Measurements from ENCODE around the gene SLC13A3. TPM values are rescaled to one million over a fixed set of nuclear protein-coding genes. Genes with fewer than 3 reads are reported as not detected.

The SLC13A3 gene
- total RNA-seq, 1 donor from 2014 or later = not detected

DNA sequence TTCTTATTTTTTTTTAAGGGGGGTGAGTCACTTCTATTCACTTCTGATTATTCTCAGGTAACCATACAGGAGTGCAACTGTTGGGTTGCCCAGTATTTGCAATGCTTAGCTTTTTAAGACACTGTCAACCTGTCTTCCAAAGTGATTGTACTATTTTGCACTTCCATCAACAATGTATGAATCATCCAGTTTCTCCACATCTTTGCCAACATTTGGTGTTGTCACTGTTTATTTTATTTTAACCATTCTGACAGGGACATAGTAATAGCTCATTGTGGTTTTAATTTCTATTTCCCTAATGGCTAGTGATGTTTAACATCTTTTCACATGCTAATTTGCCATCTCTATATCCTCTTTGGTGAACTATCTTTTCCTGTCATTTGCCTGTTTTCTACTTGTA lies 1.4 kb upstream of the SLC13A3 start:
- no peaks in the 10 kb centered on the region for H3K9me3 ChIP-seq
- no peak overlapping the region for H3K27ac ChIP-seq
- H3K27me3 ChIP-seq = no peaks in the 10 kb centered on the region
- no peak overlapping the region for H3K4me3 ChIP-seq
- no peak for TF ChIP-seq CTCF (IDR thresholded peaks at IDR 0.05)
- H3K36me3 ChIP-seq = no peaks in the 10 kb centered on the region
- H3K4me1 ChIP-seq = no peaks in the 10 kb centered on the region
- DNase-seq (ENCODE audit: low spot score in 2 of 2) = no peak
- intact Hi-C loops (cut with DNase I) = no loop called here

- Histone ChIP-seq H3K4me1 (no peaks in the 10 kb centered on the region), H3K27me3 (no peaks in the 10 kb centered on the region), H3K4me3 (peak overlapping the region in 1 of 2 donors; percentile 52), H3K27ac (no peak overlapping the region), H3K9me3 (no peaks in the 10 kb centered on the region), H3K36me3 (no peaks in the 10 kb centered on the region)
- intact Hi-C loops (cut with DNase I) = no loop called here
- DNase-seq (ENCODE audit: low spot score in 2 of 2) = no peak
- TF ChIP-seq CTCF (IDR thresholded peaks at IDR 0.05) = no peak
These were observed 626 bp downstream of the SLC13A3 start for GRCh38 chr20:46650575-46651090.

DNA sequence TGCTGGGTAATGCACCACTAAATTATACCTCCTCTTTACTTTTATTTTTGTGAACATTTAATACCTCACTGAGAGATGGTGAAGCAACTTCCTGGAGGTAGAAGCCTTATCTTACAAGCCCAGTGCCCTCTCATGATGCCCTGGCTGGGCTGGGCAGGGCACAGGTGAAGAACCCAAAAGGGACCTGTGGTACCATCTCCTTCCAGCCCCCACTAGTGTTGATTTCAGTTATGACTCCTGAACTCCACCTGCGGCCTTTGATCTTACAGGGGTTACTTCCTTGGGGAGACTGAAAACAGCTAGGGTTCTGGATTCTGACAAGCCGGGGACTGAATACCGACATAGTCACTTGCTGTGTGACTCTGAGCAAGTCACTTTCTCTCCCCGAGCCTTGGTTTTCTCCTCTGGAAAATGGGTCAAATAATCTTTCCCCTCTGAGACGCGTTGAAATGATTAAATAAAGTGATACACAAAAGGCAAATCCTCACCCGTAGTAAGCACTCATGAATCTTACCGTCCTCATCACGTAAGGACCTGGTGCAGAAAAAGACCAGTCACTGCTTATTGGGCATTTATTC lies 1.2 kb downstream of the SLC13A3 start:
- DNase-seq (ENCODE audit: low spot score in 2 of 2) = no peak
- Histone ChIP-seq H3K4me3 (no peak overlapping the region), H3K9me3 (no peaks in the 10 kb centered on the region), H3K27me3 (no peaks in the 10 kb centered on the region), H3K27ac (no peak overlapping the region), H3K36me3 (no peaks in the 10 kb centered on the region), H3K4me1 (no peaks in the 10 kb centered on the region)
- intact Hi-C loops (cut with DNase I) = no loop called here
- TF ChIP-seq CTCF (IDR thresholded peaks at IDR 0.05) = no peak

DNA sequence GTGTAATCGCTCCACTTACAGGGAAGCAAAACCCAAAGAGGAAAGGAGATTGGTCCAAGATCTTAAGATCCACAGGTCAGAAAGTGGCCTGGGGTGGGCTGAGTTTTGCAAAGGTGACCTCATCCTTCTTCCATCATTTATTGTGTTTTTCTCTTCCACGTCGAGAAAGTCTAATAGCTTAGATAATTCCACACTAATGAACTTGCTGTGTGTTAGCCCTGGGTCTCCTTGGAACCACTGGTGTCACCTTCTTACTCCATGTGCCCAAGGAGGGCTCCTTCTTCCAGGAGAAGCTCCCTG lies 1.7 kb downstream of the SLC13A3 start:
- no peaks in the 10 kb centered on the region for H3K4me1 ChIP-seq
- H3K9me3 ChIP-seq = no peaks in the 10 kb centered on the region
- no peak overlapping the region for H3K27ac ChIP-seq
- no peak overlapping the region for H3K4me3 ChIP-seq
- no peaks in the 10 kb centered on the region for H3K36me3 ChIP-seq
- H3K27me3 ChIP-seq = no peaks in the 10 kb centered on the region
- no peak for DNase-seq (ENCODE audit: low spot score in 2 of 2)
- no peak for TF ChIP-seq CTCF (IDR thresholded peaks at IDR 0.05)
- intact Hi-C loops (cut with DNase I) = no loop called here

DNA sequence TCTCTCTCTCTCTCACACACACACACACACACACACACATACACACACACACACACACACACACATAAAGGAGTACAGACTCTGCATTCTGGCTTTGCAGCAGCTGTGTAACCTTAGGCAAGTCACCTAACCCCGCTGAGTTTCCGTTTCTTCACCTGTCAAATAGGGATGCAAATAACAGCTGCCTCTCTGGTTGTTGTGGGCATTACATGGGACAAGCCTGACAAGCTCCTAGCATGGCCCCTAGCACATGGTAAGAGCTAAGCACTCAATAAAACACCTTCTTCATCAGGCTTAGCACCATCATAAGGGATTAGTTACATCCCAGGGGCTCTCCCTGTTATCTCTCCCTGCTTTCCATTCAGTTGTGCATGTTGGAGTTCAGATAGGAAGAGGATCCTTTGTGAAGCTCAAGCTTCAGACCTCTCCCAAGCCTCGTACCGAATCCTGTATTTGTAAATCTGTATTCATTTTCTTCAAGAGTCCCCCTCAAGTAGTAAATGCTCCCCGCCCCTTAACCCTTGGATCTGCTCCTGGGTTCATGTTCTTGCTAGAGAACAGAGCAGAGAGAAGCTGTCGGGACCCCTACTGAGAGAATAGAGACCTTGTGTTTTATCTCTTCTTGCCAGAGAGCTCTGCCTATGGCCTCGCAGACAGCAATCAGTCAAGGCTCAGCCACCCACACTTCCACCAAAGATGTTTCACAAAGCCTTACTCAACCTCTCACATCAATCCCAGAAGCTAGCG lies 2.2 kb downstream of the SLC13A3 start:
- intact Hi-C loops (cut with DNase I) = no loop called here
- no peaks in the 10 kb centered on the region for H3K27me3 ChIP-seq
- no peak for TF ChIP-seq CTCF (IDR thresholded peaks at IDR 0.05)
- no peaks in the 10 kb centered on the region for H3K36me3 ChIP-seq
- no peak overlapping the region for H3K27ac ChIP-seq
- no peak overlapping the region for H3K4me3 ChIP-seq
- DNase-seq (ENCODE audit: low spot score in 2 of 2) = no peak
- no peaks in the 10 kb centered on the region for H3K9me3 ChIP-seq
- H3K4me1 ChIP-seq = no peaks in the 10 kb centered on the region

All from ascending aorta (tissue), 2 donors.